Measurements from ENCODE around the gene CD164.

DNA sequence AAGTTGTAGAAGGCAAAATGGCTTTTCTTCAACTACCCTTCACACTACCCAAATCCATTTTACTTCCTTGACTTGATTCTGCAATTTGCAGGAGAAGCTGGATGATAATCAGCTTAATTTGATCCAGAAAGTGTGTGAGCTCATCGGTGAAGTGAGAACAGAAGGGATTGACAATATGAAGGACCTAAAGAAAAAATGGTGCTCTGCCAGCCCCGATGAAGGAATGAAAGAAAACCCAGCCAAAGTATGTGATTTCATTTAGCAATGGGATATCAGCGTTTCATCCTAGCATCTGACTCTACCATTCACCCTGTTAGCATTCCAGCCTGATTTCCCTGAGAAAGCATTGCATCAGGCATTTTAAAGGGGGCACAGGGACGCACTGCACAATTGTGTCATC is 41.5 kb downstream of the CD164 start:
- TF ChIP-seq, protein P1, sequence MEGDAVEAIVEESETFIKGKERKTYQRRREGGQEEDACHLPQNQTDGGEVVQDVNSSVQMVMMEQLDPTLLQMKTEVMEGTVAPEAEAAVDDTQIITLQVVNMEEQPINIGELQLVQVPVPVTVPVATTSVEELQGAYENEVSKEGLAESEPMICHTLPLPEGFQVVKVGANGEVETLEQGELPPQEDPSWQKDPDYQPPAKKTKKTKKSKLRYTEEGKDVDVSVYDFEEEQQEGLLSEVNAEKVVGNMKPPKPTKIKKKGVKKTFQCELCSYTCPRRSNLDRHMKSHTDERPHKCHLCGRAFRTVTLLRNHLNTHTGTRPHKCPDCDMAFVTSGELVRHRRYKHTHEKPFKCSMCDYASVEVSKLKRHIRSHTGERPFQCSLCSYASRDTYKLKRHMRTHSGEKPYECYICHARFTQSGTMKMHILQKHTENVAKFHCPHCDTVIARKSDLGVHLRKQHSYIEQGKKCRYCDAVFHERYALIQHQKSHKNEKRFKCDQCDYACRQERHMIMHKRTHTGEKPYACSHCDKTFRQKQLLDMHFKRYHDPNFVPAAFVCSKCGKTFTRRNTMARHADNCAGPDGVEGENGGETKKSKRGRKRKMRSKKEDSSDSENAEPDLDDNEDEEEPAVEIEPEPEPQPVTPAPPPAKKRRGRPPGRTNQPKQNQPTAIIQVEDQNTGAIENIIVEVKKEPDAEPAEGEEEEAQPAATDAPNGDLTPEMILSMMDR (IDR thresholded peaks at IDR 0.05; ENCODE audit: low read depth, low read length): no peak
- TF ChIP-seq, protein P2, sequence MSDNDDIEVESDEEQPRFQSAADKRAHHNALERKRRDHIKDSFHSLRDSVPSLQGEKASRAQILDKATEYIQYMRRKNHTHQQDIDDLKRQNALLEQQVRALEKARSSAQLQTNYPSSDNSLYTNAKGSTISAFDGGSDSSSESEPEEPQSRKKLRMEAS (IDR thresholded peaks at IDR 0.05; ENCODE audit: low read depth, low read length): no peak
- TF ChIP-seq POLR2A (IDR thresholded peaks at IDR 0.05; ENCODE audit: extremely low read depth, insufficient read length): no peak
- no peak for TF ChIP-seq MYC (IDR thresholded peaks at IDR 0.05; ENCODE audit: low read depth, low read length)
